Adrenal gland (tissue), 5 donors: ENCODE results near the gene SLC8A2.

ENCODE experiments used
- CTCF ChIP-seq, 6 experiments: fragments of 450-650 bp in 4 of 6; fragments of 200-600 bp in 2 of 6; sonication (generic) in 1 of 6; IDR thresholded peaks; 1 replicate in 5 of 6; 2 replicates in 1 of 6; pipeline versions ENCODE4 v1.5.1 to v1.8.0; 2016 to 2021; ENCODE audit warnings: antibody characterized with exemption in 6 of 6, mild to moderate bottlenecking in 2 of 6, moderate library complexity in 1 of 6
- POLR2A ChIP-seq, 2 donors: fragments of 450-650 bp; IDR thresholded peaks; one replicate each; pipeline ENCODE4 v1.6.1; 2017; ENCODE audit warnings: antibody characterized with exemption in 2 of 2, mild to moderate bottlenecking in 2 of 2, moderate library complexity in 1 of 2
- donor health status: DM: no; HTN: no; CAD: no.

GRCh38 chr19:47497050-47497766, 25.5 kb upstream of the SLC8A2 start:
- TF ChIP-seq CTCF (IDR thresholded peaks at IDR 0.05) (no peak), POLR2A (IDR thresholded peaks at IDR 0.05) (no peak)
